Measurements from ENCODE around the gene SUCNR1. TPM values are rescaled to one million over a fixed set of nuclear protein-coding genes. Genes with fewer than 3 reads are reported as not detected.

The SUCNR1 gene
- total and polyA plus RNA-seq, 2 of the 13 experiments (the other 11 are each of a cell fraction or from before 2014, with no cell fraction given), result 0.03 TPM; not detected in 1

DNA sequence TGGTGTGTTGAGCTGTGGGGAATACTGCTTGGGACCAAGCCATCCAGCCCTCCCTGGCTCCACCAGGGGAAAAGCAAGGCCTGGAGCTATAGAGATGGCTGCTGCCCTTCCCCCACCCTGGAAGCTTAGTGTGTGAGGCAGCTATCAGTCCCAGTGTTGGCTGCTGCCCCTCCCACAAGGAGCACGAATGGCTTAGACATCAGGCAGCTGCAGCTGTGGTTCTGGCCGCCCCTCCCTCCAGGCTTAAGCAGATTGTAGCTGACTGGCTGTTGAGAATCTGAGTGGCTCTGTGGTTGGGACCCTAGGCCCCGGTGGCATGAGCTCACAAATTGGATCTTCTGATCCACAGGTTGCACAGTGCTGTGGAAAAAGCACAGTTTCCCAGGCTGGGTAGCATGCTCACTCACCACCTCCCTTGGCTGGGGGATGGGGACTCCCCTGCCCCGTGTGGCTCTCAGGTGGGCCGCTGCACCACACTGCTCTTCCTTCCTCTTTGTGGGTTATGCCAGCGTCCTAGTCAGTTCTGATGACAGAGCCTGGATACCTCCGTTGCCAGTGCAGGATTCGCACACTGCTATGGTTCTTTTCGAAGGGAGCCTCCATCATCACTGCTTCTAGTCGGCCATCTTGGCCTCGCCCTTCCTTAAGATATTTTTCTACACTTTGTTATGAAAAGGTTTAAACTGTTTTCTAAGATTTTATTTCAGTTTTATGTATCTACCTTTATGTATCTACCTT, 21.2 kb upstream of the SUCNR1 start:
- Histone ChIP-seq H3K4me1 (ENCODE audit: insufficient read depth, low read length) (no peaks in the 10 kb centered on the region), H3K4me2 (ENCODE audit: low read depth, low read length) (no peak overlapping the region), H3K27me3 (ENCODE audit: control insufficient read depth in 1 of 2, insufficient read depth in 2 of 2, low read length in 2 of 2) (no peaks in the 10 kb centered on the region), H3K4me3 (replicated peaks in 1 of 3; ENCODE audit: insufficient read depth in 1 of 3, low read depth in 2 of 3, low read length in 3 of 3) (no peak overlapping the region), H2AFZ (ENCODE audit: low read length) (no peak overlapping the region), H3K27ac (ENCODE audit: extremely low read length, insufficient read depth, low read length) (no peak overlapping the region), H4K20me1 (ENCODE audit: insufficient read depth, low read length) (no peaks in the 10 kb centered on the region), H3K36me3 (replicated peaks in 1 of 2; ENCODE audit: control insufficient read depth in 1 of 2, insufficient read depth in 2 of 2, low read length in 2 of 2) (no peaks in the 10 kb centered on the region), H3K79me2 (ENCODE audit: insufficient read depth, low read length) (no peaks in the 10 kb centered on the region), H3K9ac (ENCODE audit: insufficient read depth, low read depth, low read length) (no peak overlapping the region), H3K9me3 (ENCODE audit: low read length) (no peaks in the 10 kb centered on the region)
- intact Hi-C loops (cut with micrococcal nuclease; ENCODE audit: unreplicated experiment), result no loop called here
- ChIA-PET CTCF (ENCODE audit: low intra/inter-chr PET ratio, low total read pairs) (no interaction called here), POLR2A (no interaction called here)
- in situ Hi-C loops (cut with HindIII; ENCODE audit: extremely low pct_ligation_motif_present, low pct_unique_long_range_greater_than_20kb), result no loop called here
- FAIRE-seq (no peak), DNase-seq (ENCODE audit: low spot score) (no peak), ATAC-seq (no peak)
- WGBS (ENCODE audit: low lambda C conversion rate), result 54% methylated on average over 5 of the region's 11 CpGs
- no TSS peak for BruUV-seq (replicated peaks)
- TF ChIP-seq, protein P1, sequence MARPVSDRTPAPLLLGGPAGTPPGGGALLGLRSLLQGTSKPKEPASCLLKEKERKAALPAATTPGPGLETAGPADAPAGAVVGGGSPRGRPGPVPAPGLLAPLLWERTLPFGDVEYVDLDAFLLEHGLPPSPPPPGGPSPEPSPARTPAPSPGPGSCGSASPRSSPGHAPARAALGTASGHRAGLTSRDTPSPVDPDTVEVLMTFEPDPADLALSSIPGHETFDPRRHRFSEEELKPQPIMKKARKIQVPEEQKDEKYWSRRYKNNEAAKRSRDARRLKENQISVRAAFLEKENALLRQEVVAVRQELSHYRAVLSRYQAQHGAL (CRISPR knock-in tag; IDR thresholded peaks at IDR 0.05; ENCODE audit: not compliant biosample characterization), result no peak
- no peak for TF ChIP-seq ZSCAN25 (CRISPR knock-in tag; IDR thresholded peaks at IDR 0.05)
- TF ChIP-seq ETV5 (CRISPR knock-in tag; IDR thresholded peaks at IDR 0.05; ENCODE audit: borderline replicate concordance), result no peak
- TF ChIP-seq CHD2 (IDR thresholded peaks at IDR 0.05; ENCODE audit: low read depth, low read length), result no peak
- TF ChIP-seq, protein P2, sequence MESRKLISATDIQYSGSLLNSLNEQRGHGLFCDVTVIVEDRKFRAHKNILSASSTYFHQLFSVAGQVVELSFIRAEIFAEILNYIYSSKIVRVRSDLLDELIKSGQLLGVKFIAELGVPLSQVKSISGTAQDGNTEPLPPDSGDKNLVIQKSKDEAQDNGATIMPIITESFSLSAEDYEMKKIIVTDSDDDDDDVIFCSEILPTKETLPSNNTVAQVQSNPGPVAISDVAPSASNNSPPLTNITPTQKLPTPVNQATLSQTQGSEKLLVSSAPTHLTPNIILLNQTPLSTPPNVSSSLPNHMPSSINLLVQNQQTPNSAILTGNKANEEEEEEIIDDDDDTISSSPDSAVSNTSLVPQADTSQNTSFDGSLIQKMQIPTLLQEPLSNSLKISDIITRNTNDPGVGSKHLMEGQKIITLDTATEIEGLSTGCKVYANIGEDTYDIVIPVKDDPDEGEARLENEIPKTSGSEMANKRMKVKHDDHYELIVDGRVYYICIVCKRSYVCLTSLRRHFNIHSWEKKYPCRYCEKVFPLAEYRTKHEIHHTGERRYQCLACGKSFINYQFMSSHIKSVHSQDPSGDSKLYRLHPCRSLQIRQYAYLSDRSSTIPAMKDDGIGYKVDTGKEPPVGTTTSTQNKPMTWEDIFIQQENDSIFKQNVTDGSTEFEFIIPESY (CRISPR knock-in tag; IDR thresholded peaks at IDR 0.05), result no peak
- no peak for TF ChIP-seq GLI4 (CRISPR knock-in tag; IDR thresholded peaks at IDR 0.05; ENCODE audit: borderline replicate concordance)
- TF ChIP-seq PAX8 (CRISPR knock-in tag; IDR thresholded peaks at IDR 0.05; ENCODE audit: borderline replicate concordance), result no peak
- TF ChIP-seq ZNF160 (CRISPR knock-in tag; IDR thresholded peaks at IDR 0.05), result no peak
- TF ChIP-seq, protein P3, sequence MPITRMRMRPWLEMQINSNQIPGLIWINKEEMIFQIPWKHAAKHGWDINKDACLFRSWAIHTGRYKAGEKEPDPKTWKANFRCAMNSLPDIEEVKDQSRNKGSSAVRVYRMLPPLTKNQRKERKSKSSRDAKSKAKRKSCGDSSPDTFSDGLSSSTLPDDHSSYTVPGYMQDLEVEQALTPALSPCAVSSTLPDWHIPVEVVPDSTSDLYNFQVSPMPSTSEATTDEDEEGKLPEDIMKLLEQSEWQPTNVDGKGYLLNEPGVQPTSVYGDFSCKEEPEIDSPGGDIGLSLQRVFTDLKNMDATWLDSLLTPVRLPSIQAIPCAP (CRISPR knock-in tag; IDR thresholded peaks at IDR 0.05; ENCODE audit: low read depth), result no peak
- no peak for TF ChIP-seq RAD51 (IDR thresholded peaks at IDR 0.05; ENCODE audit: borderline replicate concordance)
- TF ChIP-seq ZFP62 (CRISPR knock-in tag; IDR thresholded peaks at IDR 0.05), result no peak
- TF ChIP-seq, protein P4, sequence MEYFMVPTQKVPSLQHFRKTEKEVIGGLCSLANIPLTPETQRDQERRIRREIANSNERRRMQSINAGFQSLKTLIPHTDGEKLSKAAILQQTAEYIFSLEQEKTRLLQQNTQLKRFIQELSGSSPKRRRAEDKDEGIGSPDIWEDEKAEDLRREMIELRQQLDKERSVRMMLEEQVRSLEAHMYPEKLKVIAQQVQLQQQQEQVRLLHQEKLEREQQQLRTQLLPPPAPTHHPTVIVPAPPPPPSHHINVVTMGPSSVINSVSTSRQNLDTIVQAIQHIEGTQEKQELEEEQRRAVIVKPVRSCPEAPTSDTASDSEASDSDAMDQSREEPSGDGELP (IDR thresholded peaks at IDR 0.05; ENCODE audit: borderline replicate concordance, low read depth), result no peak
- no peak for TF ChIP-seq SSRP1 (CRISPR knock-in tag; IDR thresholded peaks at IDR 0.05)
- no peak for TF ChIP-seq NKX3-1 (CRISPR knock-in tag; IDR thresholded peaks at IDR 0.05)
- no peak for TF ChIP-seq TMF1 (CRISPR knock-in tag; IDR thresholded peaks at IDR 0.05; ENCODE audit: low read depth)
- TF ChIP-seq, protein P5, sequence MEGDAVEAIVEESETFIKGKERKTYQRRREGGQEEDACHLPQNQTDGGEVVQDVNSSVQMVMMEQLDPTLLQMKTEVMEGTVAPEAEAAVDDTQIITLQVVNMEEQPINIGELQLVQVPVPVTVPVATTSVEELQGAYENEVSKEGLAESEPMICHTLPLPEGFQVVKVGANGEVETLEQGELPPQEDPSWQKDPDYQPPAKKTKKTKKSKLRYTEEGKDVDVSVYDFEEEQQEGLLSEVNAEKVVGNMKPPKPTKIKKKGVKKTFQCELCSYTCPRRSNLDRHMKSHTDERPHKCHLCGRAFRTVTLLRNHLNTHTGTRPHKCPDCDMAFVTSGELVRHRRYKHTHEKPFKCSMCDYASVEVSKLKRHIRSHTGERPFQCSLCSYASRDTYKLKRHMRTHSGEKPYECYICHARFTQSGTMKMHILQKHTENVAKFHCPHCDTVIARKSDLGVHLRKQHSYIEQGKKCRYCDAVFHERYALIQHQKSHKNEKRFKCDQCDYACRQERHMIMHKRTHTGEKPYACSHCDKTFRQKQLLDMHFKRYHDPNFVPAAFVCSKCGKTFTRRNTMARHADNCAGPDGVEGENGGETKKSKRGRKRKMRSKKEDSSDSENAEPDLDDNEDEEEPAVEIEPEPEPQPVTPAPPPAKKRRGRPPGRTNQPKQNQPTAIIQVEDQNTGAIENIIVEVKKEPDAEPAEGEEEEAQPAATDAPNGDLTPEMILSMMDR (CRISPR knock-in tag; IDR thresholded peaks at IDR 0.05), result no peak
- TF ChIP-seq SMYD3 (CRISPR knock-in tag; IDR thresholded peaks at IDR 0.05), result no peak
